ENCODE measurements around the gene GREM2. TPM values are rescaled to one million over a fixed set of nuclear protein-coding genes. Genes with fewer than 3 reads are reported as not detected.

The GREM2 gene
- total and polyA plus RNA-seq, 10 of the 15 experiments (the other 5 are each of a cell fraction or from before 2014, with no cell fraction given), result not detected

DNA sequence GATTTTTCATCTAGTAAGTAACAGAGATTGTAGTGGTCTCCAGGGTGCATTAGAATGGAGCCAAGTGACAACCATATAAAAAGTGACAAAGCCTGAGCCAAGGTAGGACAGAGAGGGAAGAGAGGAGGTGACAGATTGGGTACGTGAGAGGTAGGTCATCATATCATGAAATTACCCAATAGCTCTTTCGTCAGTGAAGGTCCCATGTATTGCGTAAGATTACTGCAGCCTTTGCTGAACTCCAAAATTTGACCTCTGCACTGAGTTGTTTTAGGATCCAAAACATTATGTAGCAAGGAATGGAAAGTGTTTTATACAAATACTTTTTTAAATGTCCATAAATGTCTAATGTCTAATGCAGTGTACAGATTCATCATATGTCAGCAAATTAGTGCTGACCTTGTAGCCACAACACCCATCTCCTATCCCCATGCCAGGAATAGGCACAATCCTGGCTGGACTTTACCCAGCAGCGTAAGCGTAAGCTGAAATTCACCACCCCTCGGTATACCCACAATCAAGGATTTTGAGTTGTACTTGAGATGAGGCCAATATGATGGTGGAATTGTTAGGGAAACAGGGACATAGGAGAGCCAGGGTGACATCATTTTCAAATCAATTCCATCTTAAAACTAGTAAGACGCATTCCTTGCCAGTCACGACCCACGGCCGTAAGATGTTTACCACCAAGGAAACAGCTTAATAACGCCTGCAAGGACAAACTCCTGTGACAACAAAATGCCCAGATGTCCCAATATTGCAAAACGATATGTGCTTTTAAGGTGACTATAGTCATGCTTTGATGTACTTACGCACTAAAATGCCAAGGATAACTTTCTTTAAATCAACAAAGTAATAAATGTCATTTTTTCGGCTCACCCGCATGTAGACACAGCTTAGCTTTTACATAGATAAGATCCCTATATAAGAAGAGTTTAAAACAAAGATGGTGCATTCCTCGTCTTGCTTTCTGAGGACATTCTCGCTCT, 38.1 kb upstream of the GREM2 start:
- Histone ChIP-seq H3K27me3 (replicated peaks in 1 of 2; ENCODE audit: control insufficient read depth in 2 of 2, insufficient read depth in 2 of 2, low read length in 1 of 2) (no peaks in the 10 kb centered on the region), H3K27ac (ENCODE audit: control insufficient read depth, insufficient read depth) (no peak overlapping the region), H3K9ac (ENCODE audit: control insufficient read depth, insufficient read depth, low read length) (no peak overlapping the region), H3K4me1 (ENCODE audit: control insufficient read depth, insufficient read depth, low read length) (no peaks in the 10 kb centered on the region), H2AFZ (ENCODE audit: control insufficient read depth, low read depth, low read length) (no peak overlapping the region), H3K79me2 (ENCODE audit: control insufficient read depth, insufficient read depth, low read length) (no peaks in the 10 kb centered on the region), H4K20me1 (ENCODE audit: control insufficient read depth, insufficient read depth) (no peaks in the 10 kb centered on the region), H3K36me3 (ENCODE audit: control insufficient read depth in 2 of 2, insufficient read depth in 2 of 2, low read length in 1 of 2) (no peaks in the 10 kb centered on the region), H3K4me3 (no peak overlapping the region), H3K4me2 (ENCODE audit: control insufficient read depth, insufficient read depth) (no peak overlapping the region), H3K9me3 (replicated peaks; ENCODE audit: control insufficient read depth, insufficient read depth, low read length) (no peaks in the 10 kb centered on the region)
- WGBS (ENCODE audit: insufficient coverage, insufficient replicate concordance, low lambda C conversion rate, missing lambda C conversion rate), result 46% methylated on average over 17 of the region's 17 CpGs
- ATAC-seq (no peak), DNase-seq (ENCODE audit: low read depth, low spot score) (no peak), FAIRE-seq (no peak)
- no TSS peak for BruUV-seq (replicated peaks)
- SMC1A ChIA-PET (ENCODE audit: uncharacterized antibody, unreplicated experiment), result no interaction called here
- no peak for TF ChIP-seq RAD21 (IDR thresholded peaks at IDR 0.05; ENCODE audit: insufficient read depth, low read depth, low read length)
- TF ChIP-seq ATF7 (IDR thresholded peaks at IDR 0.05; ENCODE audit: low read depth), result no peak
- TF ChIP-seq HDAC6 (IDR thresholded peaks at IDR 0.05; ENCODE audit: unreplicated experiment), result no peak
- TF ChIP-seq JUND (IDR thresholded peaks at IDR 0.05; ENCODE audit: low read depth, low read length), result no peak
- no peak for TF ChIP-seq TARDBP (IDR thresholded peaks at IDR 0.05; ENCODE audit: borderline replicate concordance)
- TF ChIP-seq POLR2AphosphoS2 (IDR thresholded peaks at IDR 0.05; ENCODE audit: low read depth, low read length), result no peak
- TF ChIP-seq NR2C1 (IDR thresholded peaks at IDR 0.05), result no peak
- TF ChIP-seq ZBTB11 (CRISPR knock-in tag; IDR thresholded peaks at IDR 0.05), result no peak
- no peak for TF ChIP-seq NBN (IDR thresholded peaks at IDR 0.05)
- no peak for TF ChIP-seq USF2 (IDR thresholded peaks at IDR 0.05; ENCODE audit: borderline replicate concordance, low read depth, low read length)
- TF ChIP-seq MYB (IDR thresholded peaks at IDR 0.05; ENCODE audit: borderline replicate concordance, low read depth, low read length), result no peak
- no peak for TF ChIP-seq MXI1 (IDR thresholded peaks at IDR 0.05; ENCODE audit: low read depth, low read length)
- CTCF ChIA-PET, result no interaction called here
- RAD21 ChIA-PET (ENCODE audit: unreplicated experiment), result no interaction called here
- in situ Hi-C loops (cut with MboI) (no loop called here), intact Hi-C loops (cut with micrococcal nuclease; ENCODE audit: unreplicated experiment) (no loop called here)
- POLR2A ChIA-PET, result no interaction called here

All from GM12878 (cell line).